Spleen (tissue), 7 donors: ENCODE results near the gene CRYBG3.

ENCODE experiments used
- CTCF ChIP-seq, 11 experiments: fragments of 200-600 bp in 7 of 11; fragments of 450-650 bp in 4 of 11; sonication (generic) in 4 of 11; IDR thresholded peaks in 8 of 11; conservative IDR thresholded peaks in 3 of 11; 1 replicate in 7 of 11; 2 replicates in 4 of 11; pipeline versions ENCODE4 v1.4.0 to v1.8.0; 2016 to 2021; ENCODE audit warnings: antibody characterized with exemption in 11 of 11, inconsistent platforms in 4 of 11, mild to moderate bottlenecking in 1 of 11
- POLR2A ChIP-seq, 3 donors: fragments of 450-650 bp; IDR thresholded peaks; one replicate each; pipeline ENCODE4 v1.5.1; 2017; ENCODE audit warnings: antibody characterized with exemption in 3 of 3, mild to moderate bottlenecking in 1 of 3
- POLR2AphosphoS5 ChIP-seq, 3 donors: sonication (generic); formaldehyde crosslinking; IDR thresholded peaks; one replicate each; pipeline ENCODE4 v1.5.1; 2017; ENCODE audit warnings: antibody characterized with exemption in 3 of 3
- donor health status: DM: no; HTN: no; CAD: no; lungs with moderate emphysema.
- donor health status: DM: no; HTN: no; CAD: no.
- donor health status: DM: no; HTN: no; CAD: no.

- TF ChIP-seq CTCF (IDR thresholded peaks at IDR 0.05 in 8 of 11, conservative IDR thresholded peaks at IDR 0.05 in 3 of 11) (no peak), POLR2A (IDR thresholded peaks at IDR 0.05) (no peak), POLR2AphosphoS5 (IDR thresholded peaks at IDR 0.05) (no peak)
Observed at GRCh38 chr3:97974996-97975395, 153.2 kb downstream of the CRYBG3 start.
